OCI-LY1 (cell line): ENCODE data around the gene ZNF786.
"Not testable (repeated sequence)": the region's sequence is repeated elsewhere in the genome, so short reads cannot be mapped to it uniquely, and the experiment has no call there.

ENCODE experiments used
- H2AFZ ChIP-seq: fragments of 200-600 bp; sonication (generic), shearing (Covaris generic); 2 replicates; pipeline ENCODE4 v1.6.0; 2014; ENCODE audit warnings: antibody characterized with exemption, mild to moderate bottlenecking, low read length
- H3F3A ChIP-seq: fragments of 200-600 bp; sonication (generic), shearing (Covaris generic); 2 replicates; pipeline ENCODE4 v1.6.0; 2014; ENCODE audit warnings: mild to moderate bottlenecking, antibody characterized with exemption, low read length, moderate library complexity; ENCODE audit not compliant: insufficient read depth
- H3K27ac ChIP-seq: fragments of 200-600 bp; sonication (generic); 2 replicates; pipeline ENCODE4 v1.5.1; 2014; ENCODE audit warnings: low read length, mixed run types, mild to moderate bottlenecking, low read depth; ENCODE audit not compliant: poor library complexity, severe bottlenecking
- H3K27me3 ChIP-seq: fragments of 200-600 bp; sonication (generic); 2 replicates; pipeline ENCODE4 v1.6.0; 2014; ENCODE audit warnings: antibody characterized with exemption, mild to moderate bottlenecking, low read length, moderate library complexity; ENCODE audit not compliant: insufficient read depth
- H3K36me3 ChIP-seq: fragments of 200-600 bp; sonication (generic); 2 replicates; pipeline ENCODE4 v1.6.1; 2014; ENCODE audit warnings: mild to moderate bottlenecking, antibody characterized with exemption, low read length, moderate library complexity, mixed read lengths; ENCODE audit not compliant: insufficient read depth
- H3K4me1 ChIP-seq: fragments of 200-600 bp; sonication (generic); 2 replicates; pipeline ENCODE4 v1.5.1; 2014; ENCODE audit warnings: mild to moderate bottlenecking, low read length, moderate library complexity; ENCODE audit not compliant: insufficient read depth, severe bottlenecking
- H3K4me2 ChIP-seq: fragments of 200-600 bp; sonication (generic), shearing (Covaris generic); 2 replicates; pipeline ENCODE4 v1.6.1; 2014; ENCODE audit warnings: low read length
- H3K4me3 ChIP-seq: fragments of 200-600 bp; sonication (generic); 2 replicates; pipeline ENCODE4 v1.5.1; 2014; ENCODE audit warnings: low read length, low read depth, mild to moderate bottlenecking, mixed read lengths; ENCODE audit not compliant: poor library complexity, severe bottlenecking
- H3K79me2 ChIP-seq: fragments of 200-600 bp; shearing (Covaris generic); 2 replicates; pipeline ENCODE4 v1.6.1; 2016; ENCODE audit warnings: mixed run types, low read length, mixed read lengths; ENCODE audit not compliant: insufficient read depth
- H3K9ac ChIP-seq: fragments of 200-600 bp; sonication (generic), shearing (Covaris generic); 2 replicates; pipeline ENCODE4 v1.6.1; 2014; ENCODE audit warnings: mild to moderate bottlenecking, low read length, mixed read lengths
- H3K9me2 ChIP-seq: fragments of 200-600 bp; sonication (generic), shearing (Covaris generic); 2 replicates; pipeline ENCODE4 v1.6.1; 2014; ENCODE audit warnings: low read depth, mild to moderate bottlenecking, low read length, mixed read lengths
- H3K9me3 ChIP-seq: fragments of 200-600 bp; shearing (Covaris generic); 2 replicates; pipeline ENCODE4 v1.6.1; 2014; ENCODE audit warnings: low read length, mixed read lengths
- H4K20me1 ChIP-seq: fragments of 200-600 bp; sonication (generic), shearing (Covaris generic); 2 replicates; pipeline ENCODE4 v1.6.0; 2016; ENCODE audit warnings: mild to moderate bottlenecking, low read length; ENCODE audit not compliant: insufficient read depth
- CTCF ChIP-seq: fragments of 200-600 bp; sonication (generic), shearing (Covaris generic); IDR thresholded peaks from 2 replicates; pipeline ENCODE4 v1.5.1; 2017; ENCODE audit warnings: mild to moderate bottlenecking, antibody characterized with exemption, low read length, moderate library complexity, mixed read lengths
- EZH2 ChIP-seq: fragments of 200-600 bp; sonication (generic), shearing (Covaris generic); IDR thresholded peaks from 2 replicates; pipeline ENCODE4 v1.8.0; 2017; ENCODE audit warnings: borderline replicate concordance, mixed run types, mild to moderate bottlenecking, antibody characterized with exemption, low read length, moderate library complexity, mixed read lengths

ZNF786 gene

DNA sequence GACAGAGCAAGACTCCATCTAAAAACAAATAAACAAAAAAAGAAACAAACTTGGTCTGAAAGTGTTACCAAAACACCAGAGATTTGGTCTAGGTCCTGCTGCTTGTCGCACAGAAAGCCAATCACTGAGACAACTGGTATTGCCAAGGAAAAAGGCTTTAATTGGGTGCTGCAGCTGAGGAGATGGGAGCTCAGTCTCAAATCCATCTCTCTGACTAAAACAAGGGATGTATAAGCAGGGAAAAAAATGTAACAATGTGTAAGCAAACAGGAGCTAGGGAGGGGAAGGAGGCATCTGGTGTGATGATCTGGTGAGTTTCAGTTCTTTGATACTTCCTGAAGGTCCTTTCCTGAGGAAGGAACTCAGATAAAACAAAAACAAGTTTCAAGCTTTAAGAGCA, 53.8 kb downstream of the ZNF786 start:
- no peaks in the 10 kb centered on the region for H3K79me2 ChIP-seq
- TF ChIP-seq CTCF (no peak), EZH2 (no peak)
- no peak overlapping the region for H3K27ac ChIP-seq
- H3K9me2 ChIP-seq, result no peaks in the 10 kb centered on the region
- no peak overlapping the region for H3K9ac ChIP-seq
- no peak overlapping the region for H3K4me2 ChIP-seq
- H3K4me3 ChIP-seq, result no peak overlapping the region
- no peak overlapping the region for H2AFZ ChIP-seq
- peaks cover 7% of the 10 kb centered on the region for H3K9me3 ChIP-seq
- no peaks in the 10 kb centered on the region; the same call in 1 of the 2 replicates for H3K27me3 ChIP-seq
- no peaks in the 10 kb centered on the region for H4K20me1 ChIP-seq
- no peaks in the 10 kb centered on the region for H3K4me1 ChIP-seq
- no peaks in the 10 kb centered on the region for H3F3A ChIP-seq
- H3K36me3 ChIP-seq, result no peaks in the 10 kb centered on the region

DNA sequence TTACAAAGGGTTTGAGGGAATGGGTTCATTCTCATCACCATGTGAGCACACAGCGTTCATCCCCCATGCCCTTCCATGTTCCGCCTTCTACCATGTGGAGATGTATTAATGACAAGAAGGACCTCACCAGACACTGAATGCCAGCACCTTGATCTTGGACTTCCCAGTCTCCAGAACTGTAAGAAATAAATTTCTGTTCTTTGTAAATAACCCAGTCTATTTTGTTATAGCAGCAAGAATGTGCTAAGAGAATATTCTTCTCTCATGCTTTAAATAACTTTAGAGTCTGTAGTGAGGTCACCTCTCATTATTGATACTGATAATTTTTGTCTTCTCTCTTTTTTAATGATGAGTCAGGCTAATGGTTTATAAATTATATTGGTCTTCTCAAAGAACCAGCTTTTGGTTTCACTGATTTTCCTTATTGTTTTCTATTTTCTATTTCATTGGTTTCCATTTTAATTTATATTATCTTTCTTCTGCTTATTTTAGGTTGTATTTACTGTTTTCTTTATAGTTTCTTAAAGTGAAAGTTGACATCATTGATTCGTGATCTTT, 59.1 kb downstream of the ZNF786 start:
- H3F3A ChIP-seq, result no peaks in the 10 kb centered on the region
- H3K27me3 ChIP-seq, result no peaks in the 10 kb centered on the region
- H3K9me2 ChIP-seq, result no peaks in the 10 kb centered on the region
- H3K9me3 ChIP-seq, result no peaks in the 10 kb centered on the region; the same call in 1 of the 2 replicates
- peaks cover 17% of the 10 kb centered on the region for H3K4me1 ChIP-seq
- H3K9ac ChIP-seq, result no peak overlapping the region
- no peaks in the 10 kb centered on the region for H4K20me1 ChIP-seq
- no peak overlapping the region for H2AFZ ChIP-seq
- no peak overlapping the region for H3K4me3 ChIP-seq
- H3K27ac ChIP-seq, result no peak overlapping the region
- TF ChIP-seq EZH2 (no peak), CTCF (no peak)
- no peaks in the 10 kb centered on the region; the same call in 1 of the 2 replicates for H3K36me3 ChIP-seq
- peaks cover 16% of the 10 kb centered on the region for H3K79me2 ChIP-seq
- H3K4me2 ChIP-seq, result no peak overlapping the region

DNA sequence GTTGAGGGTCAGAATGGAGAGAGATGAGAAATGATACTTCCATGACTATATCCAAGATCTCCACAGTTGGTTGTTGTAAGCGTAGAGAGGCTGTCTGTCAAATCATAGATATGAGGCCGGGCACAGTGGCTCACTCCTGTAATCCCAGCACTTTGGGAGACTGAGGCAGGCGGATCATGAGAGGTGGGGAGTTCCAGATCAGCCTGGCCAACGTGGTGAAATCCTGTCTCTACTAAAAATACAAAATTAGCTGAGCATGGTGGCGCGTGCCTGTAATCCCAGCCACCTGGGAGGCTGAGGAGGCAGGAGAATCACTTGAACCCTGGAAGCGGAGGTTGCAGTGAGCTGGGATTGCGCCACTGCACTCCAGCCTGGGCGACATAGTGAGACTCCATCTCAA, 60.1 kb downstream of the ZNF786 start:
- Histone ChIP-seq H3K79me2 (peaks cover 26% of the 10 kb centered on the region), H3K4me1 (peaks cover 27% of the 10 kb centered on the region)
- not testable (repeated sequence) for H3K9me3 ChIP-seq, H3F3A ChIP-seq, H2AFZ ChIP-seq, H3K9me2 ChIP-seq, H3K36me3 ChIP-seq, H3K4me2 ChIP-seq, H4K20me1 ChIP-seq, H3K27me3 ChIP-seq, H3K27ac ChIP-seq, H3K4me3 ChIP-seq, H3K9ac ChIP-seq

GRCh38 chr7:149028346-149029109, 62.0 kb downstream of the ZNF786 start, which contains the start of gene PDIA4:
PDIA4 (minus strand) TSS chr7:149028505; CDS start chr7:149028408, 97 bp downstream.
- H3K9ac ChIP-seq, result peak within 1 kb of the TSS; percentile 89
- peak within 1 kb of the TSS; percentile 22; the same call in 1 of the 2 replicates for H2AFZ ChIP-seq
- H3K36me3 ChIP-seq, result peaks cover 14% of the 10 kb centered on the region
- no peaks in the 10 kb centered on the region for H3F3A ChIP-seq
- no peaks in the 10 kb centered on the region for H3K9me2 ChIP-seq
- TF ChIP-seq CTCF, result no peak; the same call in 1 of the 2 replicates
- TF ChIP-seq EZH2, result no peak
- H3K27ac ChIP-seq, result peak within 1 kb of the TSS; percentile 57
- peaks cover 38% of the 10 kb centered on the region for H3K4me1 ChIP-seq
- peak within 1 kb of the TSS; percentile 87 for H3K4me2 ChIP-seq
- peak within 1 kb of the TSS; percentile 80 for H3K4me3 ChIP-seq
- H3K9me3 ChIP-seq, result no peaks in the 10 kb centered on the region
- H3K79me2 ChIP-seq, result peaks cover 39% of the 10 kb centered on the region
- no peaks in the 10 kb centered on the region for H3K27me3 ChIP-seq
- H4K20me1 ChIP-seq, result no peaks in the 10 kb centered on the region
